ENCODE data around the gene TRPM5.
A peak's percentile ranks its signal among the peaks of the same experiment; 100 is the strongest.

- TF ChIP-seq CTCF (conservative IDR thresholded peaks at IDR 0.05; ENCODE audit: low read depth in 2 of 2), result peak; percentile 95 to 99
- TF ChIP-seq NANOG (IDR thresholded peaks at IDR 0.05; ENCODE audit: borderline replicate concordance), result no peak
- no peak for TF ChIP-seq EZH2 (IDR thresholded peaks at IDR 0.05; ENCODE audit: low read depth, unreplicated experiment)
- TF ChIP-seq ETS1 (IDR thresholded peaks at IDR 0.05), result no peak
- no peak for TF ChIP-seq POLR2AphosphoS5 (IDR thresholded peaks at IDR 0.05; ENCODE audit: low read depth)
- peak; percentile 80; the same call in 1 of the 2 replicates for TF ChIP-seq ZNF462 (CRISPR knock-in tag; IDR thresholded peaks at IDR 0.05)
- no peak for TF ChIP-seq EZH2phosphoT487 (IDR thresholded peaks at IDR 0.05; ENCODE audit: unreplicated experiment)
- no peak for TF ChIP-seq REST (IDR thresholded peaks at IDR 0.05; ENCODE audit: unreplicated experiment)
Measured at GRCh38 chr11:2428322-2428795, 16.0 kb downstream of the TRPM5 start.

All from GM23338 (cell line).